Fibroblast of skin of back (primary cell): ENCODE results near the gene SRGAP2C.
"Not testable (repeated sequence)": the region's sequence is repeated elsewhere in the genome, so short reads cannot be mapped to it uniquely, and the experiment has no call there.

ENCODE experiments used
- DNase-seq: peaks from one replicate; pipeline ENCODE4 v3.0.0-alpha.2; 2013

SRGAP2C gene

GRCh38 chr1:121186191-121186590 lies 1.4 kb downstream of the SRGAP2C start:
- not testable (repeated sequence) for DNase-seq

GRCh38 chr1:121187914-121188313 lies 3.1 kb downstream of the SRGAP2C start:
- DNase-seq: peak; percentile 0

- DNase-seq: not testable (repeated sequence)
These were observed 7.7 kb downstream of the SRGAP2C start for GRCh38 chr1:121192512-121192911.

GRCh38 chr1:121197095-121197882 lies 12.5 kb downstream of the SRGAP2C start:
- not testable (repeated sequence) for DNase-seq

GRCh38 chr1:121199763-121200162 lies 15.0 kb downstream of the SRGAP2C start:
- not testable (repeated sequence) for DNase-seq

- DNase-seq: not testable (repeated sequence)
These were observed 15.5 kb downstream of the SRGAP2C start for GRCh38 chr1:121200232-121200631.

GRCh38 chr1:121200985-121201981 lies 16.5 kb downstream of the SRGAP2C start:
- peak; percentile 34 for DNase-seq

GRCh38 chr1:121202986-121203385 lies 18.2 kb downstream of the SRGAP2C start:
- not testable (repeated sequence) for DNase-seq

GRCh38 chr1:121205786-121206711 lies 21.3 kb downstream of the SRGAP2C start:
- DNase-seq: not testable (repeated sequence)

GRCh38 chr1:121207328-121207727 lies 22.6 kb downstream of the SRGAP2C start:
- not testable (repeated sequence) for DNase-seq

GRCh38 chr1:121208375-121208774 lies 23.6 kb downstream of the SRGAP2C start:
- DNase-seq: not testable (repeated sequence)

GRCh38 chr1:121210778-121211177 lies 26.0 kb downstream of the SRGAP2C start:
- DNase-seq: not testable (repeated sequence)

- not testable (repeated sequence) for DNase-seq
These were observed 28.7 kb downstream of the SRGAP2C start for GRCh38 chr1:121213491-121213890.

- DNase-seq: not testable (repeated sequence)
These were observed 29.9 kb downstream of the SRGAP2C start for GRCh38 chr1:121214544-121215156.

- not testable (repeated sequence) for DNase-seq
These were observed 31.1 kb downstream of the SRGAP2C start for GRCh38 chr1:121215699-121216417.

- DNase-seq: not testable (repeated sequence)
These were observed 31.9 kb downstream of the SRGAP2C start for GRCh38 chr1:121216676-121217075.

GRCh38 chr1:121221770-121222169 lies 37.0 kb downstream of the SRGAP2C start:
- not testable (repeated sequence) for DNase-seq

- not testable (repeated sequence) for DNase-seq
These were observed 39.9 kb downstream of the SRGAP2C start for GRCh38 chr1:121224714-121225113.

GRCh38 chr1:121226295-121226904 lies 41.6 kb downstream of the SRGAP2C start:
- DNase-seq: not testable (repeated sequence)

- DNase-seq: not testable (repeated sequence)
These were observed 42.1 kb downstream of the SRGAP2C start for GRCh38 chr1:121226925-121227324.
